ENCODE results near the gene UBE3C. TPM values are rescaled to one million over a fixed set of nuclear protein-coding genes. Genes with fewer than 3 reads are reported as not detected.
A peak's percentile ranks its signal among the peaks of the same experiment; 100 is the strongest.

Gene UBE3C
- total and polyA plus RNA-seq, 9 of the 15 experiments (the other 6 are each of a cell fraction or from before 2014, with no cell fraction given) = 9.6 to 91.7 (median 75.4) TPM

GRCh38 chr7:157096286-157097055 lies 42.3 kb upstream of the UBE3C start (continued):
- TF ChIP-seq, protein P1, sequence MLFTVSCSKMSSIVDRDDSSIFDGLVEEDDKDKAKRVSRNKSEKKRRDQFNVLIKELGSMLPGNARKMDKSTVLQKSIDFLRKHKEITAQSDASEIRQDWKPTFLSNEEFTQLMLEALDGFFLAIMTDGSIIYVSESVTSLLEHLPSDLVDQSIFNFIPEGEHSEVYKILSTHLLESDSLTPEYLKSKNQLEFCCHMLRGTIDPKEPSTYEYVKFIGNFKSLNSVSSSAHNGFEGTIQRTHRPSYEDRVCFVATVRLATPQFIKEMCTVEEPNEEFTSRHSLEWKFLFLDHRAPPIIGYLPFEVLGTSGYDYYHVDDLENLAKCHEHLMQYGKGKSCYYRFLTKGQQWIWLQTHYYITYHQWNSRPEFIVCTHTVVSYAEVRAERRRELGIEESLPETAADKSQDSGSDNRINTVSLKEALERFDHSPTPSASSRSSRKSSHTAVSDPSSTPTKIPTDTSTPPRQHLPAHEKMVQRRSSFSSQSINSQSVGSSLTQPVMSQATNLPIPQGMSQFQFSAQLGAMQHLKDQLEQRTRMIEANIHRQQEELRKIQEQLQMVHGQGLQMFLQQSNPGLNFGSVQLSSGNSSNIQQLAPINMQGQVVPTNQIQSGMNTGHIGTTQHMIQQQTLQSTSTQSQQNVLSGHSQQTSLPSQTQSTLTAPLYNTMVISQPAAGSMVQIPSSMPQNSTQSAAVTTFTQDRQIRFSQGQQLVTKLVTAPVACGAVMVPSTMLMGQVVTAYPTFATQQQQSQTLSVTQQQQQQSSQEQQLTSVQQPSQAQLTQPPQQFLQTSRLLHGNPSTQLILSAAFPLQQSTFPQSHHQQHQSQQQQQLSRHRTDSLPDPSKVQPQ (CRISPR knock-in tag; IDR thresholded peaks at IDR 0.05; ENCODE audit: borderline replicate concordance) = no peak
- TF ChIP-seq MXI1 (IDR thresholded peaks at IDR 0.05; ENCODE audit: low read depth, low read length) (no peak), HMG20B (CRISPR knock-in tag; IDR thresholded peaks at IDR 0.05) (no peak), CXXC5 (CRISPR knock-in tag; IDR thresholded peaks at IDR 0.05) (no peak), MEIS2 (IDR thresholded peaks at IDR 0.05; ENCODE audit: partially characterized antibody) (peak; percentile 13), EP400 (IDR thresholded peaks at IDR 0.05) (no peak), IFI16 (CRISPR knock-in tag; IDR thresholded peaks at IDR 0.05) (no peak), RCOR1 (IDR thresholded peaks at IDR 0.05; ENCODE audit: borderline replicate concordance in 1 of 2, low read depth in 2 of 2, low read length in 2 of 2) (no peak)
- TF ChIP-seq, protein P2, sequence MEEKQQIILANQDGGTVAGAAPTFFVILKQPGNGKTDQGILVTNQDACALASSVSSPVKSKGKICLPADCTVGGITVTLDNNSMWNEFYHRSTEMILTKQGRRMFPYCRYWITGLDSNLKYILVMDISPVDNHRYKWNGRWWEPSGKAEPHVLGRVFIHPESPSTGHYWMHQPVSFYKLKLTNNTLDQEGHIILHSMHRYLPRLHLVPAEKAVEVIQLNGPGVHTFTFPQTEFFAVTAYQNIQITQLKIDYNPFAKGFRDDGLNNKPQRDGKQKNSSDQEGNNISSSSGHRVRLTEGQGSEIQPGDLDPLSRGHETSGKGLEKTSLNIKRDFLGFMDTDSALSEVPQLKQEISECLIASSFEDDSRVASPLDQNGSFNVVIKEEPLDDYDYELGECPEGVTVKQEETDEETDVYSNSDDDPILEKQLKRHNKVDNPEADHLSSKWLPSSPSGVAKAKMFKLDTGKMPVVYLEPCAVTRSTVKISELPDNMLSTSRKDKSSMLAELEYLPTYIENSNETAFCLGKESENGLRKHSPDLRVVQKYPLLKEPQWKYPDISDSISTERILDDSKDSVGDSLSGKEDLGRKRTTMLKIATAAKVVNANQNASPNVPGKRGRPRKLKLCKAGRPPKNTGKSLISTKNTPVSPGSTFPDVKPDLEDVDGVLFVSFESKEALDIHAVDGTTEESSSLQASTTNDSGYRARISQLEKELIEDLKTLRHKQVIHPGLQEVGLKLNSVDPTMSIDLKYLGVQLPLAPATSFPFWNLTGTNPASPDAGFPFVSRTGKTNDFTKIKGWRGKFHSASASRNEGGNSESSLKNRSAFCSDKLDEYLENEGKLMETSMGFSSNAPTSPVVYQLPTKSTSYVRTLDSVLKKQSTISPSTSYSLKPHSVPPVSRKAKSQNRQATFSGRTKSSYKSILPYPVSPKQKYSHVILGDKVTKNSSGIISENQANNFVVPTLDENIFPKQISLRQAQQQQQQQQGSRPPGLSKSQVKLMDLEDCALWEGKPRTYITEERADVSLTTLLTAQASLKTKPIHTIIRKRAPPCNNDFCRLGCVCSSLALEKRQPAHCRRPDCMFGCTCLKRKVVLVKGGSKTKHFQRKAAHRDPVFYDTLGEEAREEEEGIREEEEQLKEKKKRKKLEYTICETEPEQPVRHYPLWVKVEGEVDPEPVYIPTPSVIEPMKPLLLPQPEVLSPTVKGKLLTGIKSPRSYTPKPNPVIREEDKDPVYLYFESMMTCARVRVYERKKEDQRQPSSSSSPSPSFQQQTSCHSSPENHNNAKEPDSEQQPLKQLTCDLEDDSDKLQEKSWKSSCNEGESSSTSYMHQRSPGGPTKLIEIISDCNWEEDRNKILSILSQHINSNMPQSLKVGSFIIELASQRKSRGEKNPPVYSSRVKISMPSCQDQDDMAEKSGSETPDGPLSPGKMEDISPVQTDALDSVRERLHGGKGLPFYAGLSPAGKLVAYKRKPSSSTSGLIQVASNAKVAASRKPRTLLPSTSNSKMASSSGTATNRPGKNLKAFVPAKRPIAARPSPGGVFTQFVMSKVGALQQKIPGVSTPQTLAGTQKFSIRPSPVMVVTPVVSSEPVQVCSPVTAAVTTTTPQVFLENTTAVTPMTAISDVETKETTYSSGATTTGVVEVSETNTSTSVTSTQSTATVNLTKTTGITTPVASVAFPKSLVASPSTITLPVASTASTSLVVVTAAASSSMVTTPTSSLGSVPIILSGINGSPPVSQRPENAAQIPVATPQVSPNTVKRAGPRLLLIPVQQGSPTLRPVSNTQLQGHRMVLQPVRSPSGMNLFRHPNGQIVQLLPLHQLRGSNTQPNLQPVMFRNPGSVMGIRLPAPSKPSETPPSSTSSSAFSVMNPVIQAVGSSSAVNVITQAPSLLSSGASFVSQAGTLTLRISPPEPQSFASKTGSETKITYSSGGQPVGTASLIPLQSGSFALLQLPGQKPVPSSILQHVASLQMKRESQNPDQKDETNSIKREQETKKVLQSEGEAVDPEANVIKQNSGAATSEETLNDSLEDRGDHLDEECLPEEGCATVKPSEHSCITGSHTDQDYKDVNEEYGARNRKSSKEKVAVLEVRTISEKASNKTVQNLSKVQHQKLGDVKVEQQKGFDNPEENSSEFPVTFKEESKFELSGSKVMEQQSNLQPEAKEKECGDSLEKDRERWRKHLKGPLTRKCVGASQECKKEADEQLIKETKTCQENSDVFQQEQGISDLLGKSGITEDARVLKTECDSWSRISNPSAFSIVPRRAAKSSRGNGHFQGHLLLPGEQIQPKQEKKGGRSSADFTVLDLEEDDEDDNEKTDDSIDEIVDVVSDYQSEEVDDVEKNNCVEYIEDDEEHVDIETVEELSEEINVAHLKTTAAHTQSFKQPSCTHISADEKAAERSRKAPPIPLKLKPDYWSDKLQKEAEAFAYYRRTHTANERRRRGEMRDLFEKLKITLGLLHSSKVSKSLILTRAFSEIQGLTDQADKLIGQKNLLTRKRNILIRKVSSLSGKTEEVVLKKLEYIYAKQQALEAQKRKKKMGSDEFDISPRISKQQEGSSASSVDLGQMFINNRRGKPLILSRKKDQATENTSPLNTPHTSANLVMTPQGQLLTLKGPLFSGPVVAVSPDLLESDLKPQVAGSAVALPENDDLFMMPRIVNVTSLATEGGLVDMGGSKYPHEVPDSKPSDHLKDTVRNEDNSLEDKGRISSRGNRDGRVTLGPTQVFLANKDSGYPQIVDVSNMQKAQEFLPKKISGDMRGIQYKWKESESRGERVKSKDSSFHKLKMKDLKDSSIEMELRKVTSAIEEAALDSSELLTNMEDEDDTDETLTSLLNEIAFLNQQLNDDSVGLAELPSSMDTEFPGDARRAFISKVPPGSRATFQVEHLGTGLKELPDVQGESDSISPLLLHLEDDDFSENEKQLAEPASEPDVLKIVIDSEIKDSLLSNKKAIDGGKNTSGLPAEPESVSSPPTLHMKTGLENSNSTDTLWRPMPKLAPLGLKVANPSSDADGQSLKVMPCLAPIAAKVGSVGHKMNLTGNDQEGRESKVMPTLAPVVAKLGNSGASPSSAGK (IDR thresholded peaks at IDR 0.05) = no peak

All from K562 (cell line).